ENCODE data around the gene CD14. TPM values are rescaled to one million over a fixed set of nuclear protein-coding genes. Genes with fewer than 3 reads are reported as not detected.
A peak's percentile ranks its signal among the peaks of the same experiment; 100 is the strongest.

CD14 gene
- total RNA-seq, 1 experiment from 2014 or later, result 0.63 TPM

- TF ChIP-seq, protein P1, sequence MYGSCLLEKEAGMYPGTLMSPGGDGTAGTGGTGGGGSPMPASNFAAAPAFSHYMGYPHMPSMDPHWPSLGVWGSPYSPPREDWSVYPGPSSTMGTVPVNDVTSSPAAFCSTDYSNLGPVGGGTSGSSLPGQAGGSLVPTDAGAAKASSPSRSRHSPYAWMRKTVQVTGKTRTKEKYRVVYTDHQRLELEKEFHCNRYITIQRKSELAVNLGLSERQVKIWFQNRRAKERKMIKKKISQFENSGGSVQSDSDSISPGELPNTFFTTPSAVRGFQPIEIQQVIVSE (CRISPR knock-in tag; IDR thresholded peaks at IDR 0.05; ENCODE audit: borderline replicate concordance), result no peak
- TF ChIP-seq HMGA2 (CRISPR knock-in tag; IDR thresholded peaks at IDR 0.05) (no peak), ZNF219 (CRISPR knock-in tag; IDR thresholded peaks at IDR 0.05; ENCODE audit: borderline replicate concordance) (no peak), TP53 (CRISPR knock-in tag; IDR thresholded peaks at IDR 0.05) (no peak), GABPB1 (CRISPR knock-in tag; IDR thresholded peaks at IDR 0.05) (peak; percentile 35), E2F5 (CRISPR knock-in tag; IDR thresholded peaks at IDR 0.05) (no peak), EMX1 (CRISPR knock-in tag; IDR thresholded peaks at IDR 0.05) (no peak), SOX15 (CRISPR knock-in tag; IDR thresholded peaks at IDR 0.05) (no peak), SMAD4 (CRISPR knock-in tag; IDR thresholded peaks at IDR 0.05) (no peak), MLX (CRISPR knock-in tag; IDR thresholded peaks at IDR 0.05) (0 out of 2 replicates have a peak, but pooled peaks have one; percentile 4), TEAD1 (CRISPR knock-in tag; IDR thresholded peaks at IDR 0.05) (peak; percentile 94), ZNF396 (CRISPR knock-in tag; IDR thresholded peaks at IDR 0.05; ENCODE audit: borderline replicate concordance) (no peak), TEAD4 (CRISPR knock-in tag; IDR thresholded peaks at IDR 0.05) (no peak; the same call in 1 of the 2 replicates), FOXJ3 (CRISPR knock-in tag; IDR thresholded peaks at IDR 0.05; ENCODE audit: borderline replicate concordance) (no peak), USF1 (CRISPR knock-in tag; IDR thresholded peaks at IDR 0.05) (0 out of 2 replicates have a peak, but pooled peaks have one; percentile 31), ESRRA (CRISPR knock-in tag; IDR thresholded peaks at IDR 0.05; ENCODE audit: borderline replicate concordance) (0 out of 2 replicates have a peak, but pooled peaks have one; percentile 50), ETV6 (CRISPR knock-in tag; IDR thresholded peaks at IDR 0.05) (peak; percentile 98), KAT7 (CRISPR knock-in tag; IDR thresholded peaks at IDR 0.05; ENCODE audit: borderline replicate concordance) (0 out of 2 replicates have a peak, but pooled peaks have one; percentile 57), ATF1 (CRISPR knock-in tag; IDR thresholded peaks at IDR 0.05) (no peak), FOXK1 (CRISPR knock-in tag; IDR thresholded peaks at IDR 0.05) (peak; percentile 48), NFATC4 (CRISPR knock-in tag; IDR thresholded peaks at IDR 0.05) (no peak)
- TF ChIP-seq, protein P2, sequence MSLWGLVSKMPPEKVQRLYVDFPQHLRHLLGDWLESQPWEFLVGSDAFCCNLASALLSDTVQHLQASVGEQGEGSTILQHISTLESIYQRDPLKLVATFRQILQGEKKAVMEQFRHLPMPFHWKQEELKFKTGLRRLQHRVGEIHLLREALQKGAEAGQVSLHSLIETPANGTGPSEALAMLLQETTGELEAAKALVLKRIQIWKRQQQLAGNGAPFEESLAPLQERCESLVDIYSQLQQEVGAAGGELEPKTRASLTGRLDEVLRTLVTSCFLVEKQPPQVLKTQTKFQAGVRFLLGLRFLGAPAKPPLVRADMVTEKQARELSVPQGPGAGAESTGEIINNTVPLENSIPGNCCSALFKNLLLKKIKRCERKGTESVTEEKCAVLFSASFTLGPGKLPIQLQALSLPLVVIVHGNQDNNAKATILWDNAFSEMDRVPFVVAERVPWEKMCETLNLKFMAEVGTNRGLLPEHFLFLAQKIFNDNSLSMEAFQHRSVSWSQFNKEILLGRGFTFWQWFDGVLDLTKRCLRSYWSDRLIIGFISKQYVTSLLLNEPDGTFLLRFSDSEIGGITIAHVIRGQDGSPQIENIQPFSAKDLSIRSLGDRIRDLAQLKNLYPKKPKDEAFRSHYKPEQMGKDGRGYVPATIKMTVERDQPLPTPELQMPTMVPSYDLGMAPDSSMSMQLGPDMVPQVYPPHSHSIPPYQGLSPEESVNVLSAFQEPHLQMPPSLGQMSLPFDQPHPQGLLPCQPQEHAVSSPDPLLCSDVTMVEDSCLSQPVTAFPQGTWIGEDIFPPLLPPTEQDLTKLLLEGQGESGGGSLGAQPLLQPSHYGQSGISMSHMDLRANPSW (CRISPR knock-in tag; conservative IDR thresholded peaks at IDR 0.05; ENCODE audit: low read depth), result no peak
- TF ChIP-seq, protein P3, sequence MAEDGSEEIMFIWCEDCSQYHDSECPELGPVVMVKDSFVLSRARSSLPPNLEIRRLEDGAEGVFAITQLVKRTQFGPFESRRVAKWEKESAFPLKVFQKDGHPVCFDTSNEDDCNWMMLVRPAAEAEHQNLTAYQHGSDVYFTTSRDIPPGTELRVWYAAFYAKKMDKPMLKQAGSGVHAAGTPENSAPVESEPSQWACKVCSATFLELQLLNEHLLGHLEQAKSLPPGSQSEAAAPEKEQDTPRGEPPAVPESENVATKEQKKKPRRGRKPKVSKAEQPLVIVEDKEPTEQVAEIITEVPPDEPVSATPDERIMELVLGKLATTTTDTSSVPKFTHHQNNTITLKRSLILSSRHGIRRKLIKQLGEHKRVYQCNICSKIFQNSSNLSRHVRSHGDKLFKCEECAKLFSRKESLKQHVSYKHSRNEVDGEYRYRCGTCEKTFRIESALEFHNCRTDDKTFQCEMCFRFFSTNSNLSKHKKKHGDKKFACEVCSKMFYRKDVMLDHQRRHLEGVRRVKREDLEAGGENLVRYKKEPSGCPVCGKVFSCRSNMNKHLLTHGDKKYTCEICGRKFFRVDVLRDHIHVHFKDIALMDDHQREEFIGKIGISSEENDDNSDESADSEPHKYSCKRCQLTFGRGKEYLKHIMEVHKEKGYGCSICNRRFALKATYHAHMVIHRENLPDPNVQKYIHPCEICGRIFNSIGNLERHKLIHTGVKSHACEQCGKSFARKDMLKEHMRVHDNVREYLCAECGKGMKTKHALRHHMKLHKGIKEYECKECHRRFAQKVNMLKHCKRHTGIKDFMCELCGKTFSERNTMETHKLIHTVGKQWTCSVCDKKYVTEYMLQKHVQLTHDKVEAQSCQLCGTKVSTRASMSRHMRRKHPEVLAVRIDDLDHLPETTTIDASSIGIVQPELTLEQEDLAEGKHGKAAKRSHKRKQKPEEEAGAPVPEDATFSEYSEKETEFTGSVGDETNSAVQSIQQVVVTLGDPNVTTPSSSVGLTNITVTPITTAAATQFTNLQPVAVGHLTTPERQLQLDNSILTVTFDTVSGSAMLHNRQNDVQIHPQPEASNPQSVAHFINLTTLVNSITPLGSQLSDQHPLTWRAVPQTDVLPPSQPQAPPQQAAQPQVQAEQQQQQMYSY (CRISPR knock-in tag; IDR thresholded peaks at IDR 0.05), result no peak
- TF ChIP-seq, protein P4, sequence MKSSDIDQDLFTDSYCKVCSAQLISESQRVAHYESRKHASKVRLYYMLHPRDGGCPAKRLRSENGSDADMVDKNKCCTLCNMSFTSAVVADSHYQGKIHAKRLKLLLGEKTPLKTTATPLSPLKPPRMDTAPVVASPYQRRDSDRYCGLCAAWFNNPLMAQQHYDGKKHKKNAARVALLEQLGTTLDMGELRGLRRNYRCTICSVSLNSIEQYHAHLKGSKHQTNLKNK (CRISPR knock-in tag; IDR thresholded peaks at IDR 0.05), result no peak
- TF ChIP-seq, protein P5, sequence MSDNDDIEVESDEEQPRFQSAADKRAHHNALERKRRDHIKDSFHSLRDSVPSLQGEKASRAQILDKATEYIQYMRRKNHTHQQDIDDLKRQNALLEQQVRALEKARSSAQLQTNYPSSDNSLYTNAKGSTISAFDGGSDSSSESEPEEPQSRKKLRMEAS (CRISPR knock-in tag; IDR thresholded peaks at IDR 0.05), result peak; percentile 82
- TF ChIP-seq, protein P6, sequence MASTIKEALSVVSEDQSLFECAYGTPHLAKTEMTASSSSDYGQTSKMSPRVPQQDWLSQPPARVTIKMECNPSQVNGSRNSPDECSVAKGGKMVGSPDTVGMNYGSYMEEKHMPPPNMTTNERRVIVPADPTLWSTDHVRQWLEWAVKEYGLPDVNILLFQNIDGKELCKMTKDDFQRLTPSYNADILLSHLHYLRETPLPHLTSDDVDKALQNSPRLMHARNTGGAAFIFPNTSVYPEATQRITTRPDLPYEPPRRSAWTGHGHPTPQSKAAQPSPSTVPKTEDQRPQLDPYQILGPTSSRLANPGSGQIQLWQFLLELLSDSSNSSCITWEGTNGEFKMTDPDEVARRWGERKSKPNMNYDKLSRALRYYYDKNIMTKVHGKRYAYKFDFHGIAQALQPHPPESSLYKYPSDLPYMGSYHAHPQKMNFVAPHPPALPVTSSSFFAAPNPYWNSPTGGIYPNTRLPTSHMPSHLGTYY (CRISPR knock-in tag; IDR thresholded peaks at IDR 0.05), result no peak
Observed at GRCh38 chr5:140664359-140665119, 31.6 kb upstream of the CD14 start, which contains the start of gene WDR55 (continued).

Measured in WTC11 (cell line).